HG03521 (cell line): ENCODE data around the gene RBMS2.
"Not testable (repeated sequence)": the region's sequence is repeated elsewhere in the genome, so short reads cannot be mapped to it uniquely, and the experiment has no call there.

ENCODE experiments used
- ATAC-seq: cut with Tn5 transposase; IDR thresholded peaks from one replicate; pipeline ENCODE4 v1.9.1; 2021; ENCODE audit warnings: mild to moderate bottlenecking, moderate library complexity; ENCODE audit not compliant: unreplicated experiment

RBMS2 gene

DNA sequence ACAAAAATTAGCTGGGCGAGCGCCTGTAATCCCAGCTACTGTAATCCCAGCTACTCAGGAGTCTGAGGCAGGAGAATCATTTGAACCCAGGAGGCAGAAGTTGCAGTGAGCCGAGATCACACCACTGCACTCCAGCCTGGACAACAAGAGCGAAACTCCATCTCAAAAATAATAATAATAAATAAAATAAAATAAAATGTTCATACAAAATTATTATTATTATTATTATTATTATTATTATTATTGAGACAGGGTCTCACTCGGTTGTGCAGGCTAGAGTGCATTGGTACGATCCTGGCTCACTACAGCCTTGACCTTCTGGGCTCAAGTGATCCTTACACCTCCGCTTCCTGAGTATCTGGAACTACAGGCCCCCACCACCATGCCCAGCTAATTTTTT is 55.6 kb downstream of the RBMS2 start:
- ATAC-seq: not testable (repeated sequence)

DNA sequence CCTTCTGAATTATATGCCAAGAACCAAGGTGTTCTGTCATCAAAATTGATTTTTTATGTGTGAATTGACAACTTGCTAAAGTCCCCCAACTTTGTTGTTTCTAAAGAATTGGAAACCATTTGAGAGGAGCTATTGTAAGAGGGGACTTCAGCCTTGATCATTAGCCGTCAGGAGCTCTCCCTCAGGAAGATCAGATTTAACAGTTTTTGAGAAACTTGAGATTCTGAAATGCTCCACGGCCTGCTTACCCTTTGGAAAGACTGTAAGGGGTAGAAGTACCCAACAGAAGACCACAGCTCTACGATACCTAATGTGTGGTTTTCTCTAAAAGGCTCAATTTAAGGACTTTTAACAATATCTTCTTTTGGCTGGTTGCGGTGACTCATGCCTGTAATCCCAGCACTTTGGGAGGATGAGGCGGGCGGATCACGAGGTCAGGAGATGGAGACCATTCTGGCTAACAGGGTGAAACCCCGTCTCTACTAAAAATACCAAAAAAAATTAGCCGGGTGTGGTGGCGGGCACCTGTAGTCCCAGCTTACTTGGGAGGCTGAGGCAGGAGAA is 57.4 kb downstream of the RBMS2 start:
- ATAC-seq: no peak

DNA sequence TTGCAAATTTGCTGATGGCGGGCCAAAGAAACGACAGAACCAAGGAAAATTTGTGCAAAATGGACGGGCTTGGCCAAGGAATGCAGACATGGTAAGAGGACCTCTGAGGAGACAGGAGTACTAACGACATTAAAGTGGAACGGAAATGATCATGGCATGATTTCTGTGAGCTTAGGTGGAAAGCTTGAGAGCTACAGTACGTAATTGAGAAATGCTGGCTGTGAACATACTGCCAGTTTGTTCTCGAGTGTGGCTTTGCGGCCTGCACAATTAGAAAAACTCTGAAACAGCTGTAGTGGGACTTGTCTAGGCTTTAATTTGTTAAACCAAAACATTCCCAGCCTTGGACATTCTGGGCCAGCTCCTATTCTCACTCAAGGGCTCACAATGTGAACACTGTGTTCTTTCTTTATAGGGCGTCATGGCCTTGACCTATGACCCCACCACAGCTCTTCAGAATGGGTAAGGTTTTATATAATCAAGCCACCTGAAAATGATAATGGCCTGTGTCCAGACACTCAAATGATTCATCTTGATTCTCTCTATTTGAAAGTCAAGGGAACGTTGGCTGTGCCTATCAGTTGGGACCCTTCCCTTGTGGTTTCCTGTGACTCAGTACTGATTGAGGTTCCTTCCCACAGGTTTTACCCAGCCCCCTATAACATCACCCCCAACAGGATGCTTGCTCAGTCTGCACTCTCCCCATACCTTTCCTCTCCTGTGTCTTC is 60.0 kb downstream of the RBMS2 start:
- ATAC-seq: no peak

DNA sequence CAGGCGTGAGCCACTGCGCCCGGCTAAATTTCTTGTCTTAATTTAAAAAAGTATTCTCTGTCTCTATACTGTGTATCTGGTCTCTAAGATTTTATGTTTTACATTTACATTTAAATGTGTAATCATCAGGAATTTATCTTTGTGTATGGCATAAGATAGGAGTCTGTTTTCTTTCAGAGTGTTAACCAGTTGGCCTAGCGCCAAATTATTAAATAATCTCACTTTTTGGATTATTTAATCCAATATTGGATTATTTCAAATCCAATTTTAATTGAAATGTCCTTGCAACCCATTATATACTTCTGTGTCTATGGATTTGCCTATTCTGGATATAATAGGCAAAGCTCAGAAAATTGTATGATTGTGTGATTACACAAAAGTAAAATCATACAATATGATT is 63.5 kb downstream of the RBMS2 start:
- no peak for ATAC-seq

DNA sequence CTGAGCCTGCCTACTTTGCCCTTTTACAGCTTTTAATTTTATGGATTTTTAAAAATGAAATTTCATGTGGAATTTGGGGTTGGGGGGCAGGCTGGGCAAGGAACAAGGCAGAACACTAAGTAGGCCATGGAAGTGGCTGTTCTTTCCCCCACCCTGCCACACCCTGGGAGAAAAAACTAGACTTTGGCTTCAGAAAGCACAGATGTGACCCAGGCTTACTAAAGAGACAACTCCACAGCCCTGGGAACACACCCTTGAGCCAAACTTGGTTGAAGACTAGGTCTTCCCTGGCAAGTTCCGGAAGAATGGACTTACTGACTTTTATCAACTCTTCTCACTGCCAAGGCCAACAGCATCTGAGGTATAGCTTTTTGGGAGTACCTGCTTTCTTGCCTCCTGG is 68.2 kb downstream of the RBMS2 start:
- ATAC-seq: no peak

DNA sequence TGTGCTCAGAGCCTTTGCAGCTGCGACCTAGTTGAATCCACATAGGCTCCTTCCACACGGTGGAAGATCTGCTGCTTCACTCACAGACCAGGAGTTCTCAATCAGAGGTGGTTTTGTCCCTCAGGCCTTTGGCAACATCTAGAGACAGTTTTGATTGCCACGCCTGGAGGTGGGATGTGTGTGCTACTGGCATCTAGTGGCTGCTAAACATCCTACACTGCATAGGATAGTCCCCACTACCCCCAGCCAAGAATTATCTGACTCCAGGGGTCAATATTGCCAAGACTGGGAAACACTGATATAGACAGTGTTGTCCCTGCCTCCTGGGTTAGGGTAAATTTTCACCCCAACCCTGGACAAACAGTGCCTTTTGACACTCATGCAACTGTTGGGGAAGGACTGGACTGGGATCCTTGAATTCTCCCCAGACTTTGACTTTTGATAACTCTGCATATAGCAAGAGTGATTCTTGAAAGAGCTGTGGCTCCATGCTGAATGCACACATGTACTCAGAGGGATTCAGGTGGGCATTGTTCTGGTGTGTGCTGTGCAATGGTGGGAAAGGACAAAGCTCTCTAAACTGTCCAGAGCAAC is 68.7 kb downstream of the RBMS2 start:
- peak; percentile 62 for ATAC-seq

DNA sequence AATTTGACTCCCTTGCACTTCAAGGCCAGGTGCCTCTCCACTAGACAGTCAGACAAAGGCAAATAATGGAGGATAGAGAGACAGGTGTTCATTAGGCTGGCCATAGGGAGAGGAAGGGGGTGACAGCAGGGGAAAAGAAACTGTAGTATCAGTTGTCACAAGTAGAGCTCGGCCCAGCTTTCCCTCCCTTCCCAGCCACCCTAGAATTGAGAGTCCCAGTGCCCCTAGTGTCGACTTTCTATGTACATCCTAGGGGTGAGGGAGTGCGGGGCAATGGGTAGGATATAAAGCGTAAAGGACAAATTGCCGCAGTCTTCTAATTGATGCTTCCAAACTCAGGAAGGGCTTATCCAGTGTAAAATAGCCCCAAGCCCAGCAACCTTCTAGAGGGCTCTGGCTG is 69.5 kb downstream of the RBMS2 start:
- ATAC-seq: no peak

DNA sequence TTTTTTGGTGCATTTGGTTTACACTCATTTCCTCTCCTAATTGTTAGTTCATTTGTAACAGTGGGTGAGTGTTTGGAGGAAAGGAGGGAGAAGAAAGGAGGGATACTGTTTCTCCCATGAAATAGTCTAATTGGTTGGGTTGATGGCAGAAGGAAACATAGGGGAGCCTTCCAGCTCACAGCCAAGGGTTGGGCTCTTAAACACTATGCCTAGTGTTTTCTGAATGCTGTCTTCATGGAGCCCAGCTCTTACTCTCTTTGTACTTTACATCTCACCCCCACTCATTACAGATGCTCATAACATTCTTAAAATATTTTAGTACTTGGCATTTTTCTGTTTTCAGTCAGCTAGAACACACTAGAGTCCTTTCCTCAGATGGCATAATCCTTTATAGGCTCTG is 70.3 kb downstream of the RBMS2 start:
- ATAC-seq: no peak

DNA sequence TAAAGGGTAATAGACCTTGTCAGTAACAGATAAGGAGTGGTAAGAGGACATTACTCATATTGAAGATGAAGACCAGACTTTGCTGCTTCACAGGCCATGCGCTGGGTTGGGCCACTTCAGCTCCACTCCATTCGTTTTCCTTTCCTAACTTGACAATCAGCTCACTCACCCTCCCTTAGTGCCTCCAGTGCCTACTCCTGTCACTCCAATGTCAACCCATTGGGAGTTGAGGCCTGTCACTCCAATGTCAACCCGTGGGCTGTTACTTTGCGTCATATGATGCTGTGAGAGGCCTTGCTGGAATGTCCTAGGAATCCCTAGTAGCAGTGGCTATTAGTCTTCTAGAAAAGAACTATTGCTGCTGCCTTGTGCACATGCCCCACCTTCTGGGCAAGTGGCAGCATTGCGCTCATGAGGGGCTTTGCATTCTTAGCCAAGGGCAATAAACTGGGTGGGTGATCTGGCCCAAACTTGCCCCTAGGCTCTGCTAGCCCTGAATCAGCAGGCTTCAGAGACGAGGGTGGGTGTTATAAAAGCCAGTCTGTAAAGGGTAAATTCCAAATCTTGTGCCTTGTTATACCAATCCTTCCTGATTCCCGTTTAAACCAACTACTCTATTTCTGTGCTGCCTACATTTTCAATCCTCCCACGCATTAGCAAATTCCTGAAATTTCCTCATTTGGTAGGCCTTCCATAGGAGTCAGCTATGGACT is 72.4 kb downstream of the RBMS2 start:
- ATAC-seq: no peak

DNA sequence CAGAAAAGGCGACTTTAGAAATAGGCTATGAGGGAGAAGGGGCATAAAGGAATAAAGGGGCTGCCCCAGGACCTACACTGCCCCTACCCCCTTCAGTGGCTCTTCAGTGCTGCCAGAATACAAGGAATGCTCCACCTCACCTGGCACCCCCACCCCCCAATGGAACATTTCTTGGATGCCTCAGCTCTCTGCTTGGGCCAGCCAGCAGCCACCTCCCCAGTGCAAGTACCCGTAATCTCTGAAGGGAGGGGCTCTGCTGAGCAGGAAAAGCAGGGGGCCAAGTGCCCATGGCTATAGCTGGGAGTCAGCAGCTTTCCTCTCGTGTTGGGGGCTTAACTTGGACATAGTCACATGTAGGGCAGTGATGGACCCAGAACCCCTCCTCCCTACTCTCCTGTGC is 75.2 kb downstream of the RBMS2 start:
- ATAC-seq: no peak

DNA sequence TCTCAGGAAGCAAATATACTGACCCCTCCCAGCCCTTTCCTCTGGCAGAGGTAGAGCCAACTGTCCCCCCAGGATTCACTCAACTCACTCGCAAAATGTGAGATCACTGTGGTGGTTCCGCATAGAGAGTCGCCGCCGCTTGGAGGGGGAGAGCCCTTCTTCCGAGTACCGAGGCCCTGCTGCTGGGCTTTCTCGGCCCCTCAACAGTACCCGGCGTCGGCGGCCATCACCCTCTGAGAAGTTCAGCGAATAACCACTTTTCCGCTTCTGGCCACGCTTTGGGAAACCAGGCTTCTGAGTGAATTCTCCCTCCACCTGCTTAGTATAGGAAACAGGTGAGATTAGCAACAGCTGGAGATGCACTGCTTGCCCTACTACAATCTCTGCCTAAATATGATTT is 77.4 kb downstream of the RBMS2 start:
- ATAC-seq: no peak

DNA sequence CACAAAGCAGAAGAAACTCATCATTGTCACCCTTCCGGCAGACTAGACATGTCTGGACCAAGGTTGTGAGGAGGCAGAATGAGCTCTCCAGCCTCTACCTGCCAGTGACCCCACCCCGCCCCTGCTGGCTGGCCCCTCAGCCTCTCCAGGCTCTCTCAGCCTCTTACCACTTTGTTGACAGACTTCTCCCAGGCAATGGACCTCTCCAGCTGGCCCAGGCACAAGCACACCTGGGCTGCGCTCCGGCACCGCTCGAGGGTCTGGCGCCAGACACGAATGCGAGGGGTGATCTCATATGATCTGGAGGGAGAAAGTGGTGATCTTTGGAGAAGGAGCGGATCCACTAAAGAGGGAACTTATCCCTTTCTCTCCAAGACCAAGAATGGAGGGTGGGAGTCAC is 78.2 kb downstream of the RBMS2 start:
- no peak for ATAC-seq

DNA sequence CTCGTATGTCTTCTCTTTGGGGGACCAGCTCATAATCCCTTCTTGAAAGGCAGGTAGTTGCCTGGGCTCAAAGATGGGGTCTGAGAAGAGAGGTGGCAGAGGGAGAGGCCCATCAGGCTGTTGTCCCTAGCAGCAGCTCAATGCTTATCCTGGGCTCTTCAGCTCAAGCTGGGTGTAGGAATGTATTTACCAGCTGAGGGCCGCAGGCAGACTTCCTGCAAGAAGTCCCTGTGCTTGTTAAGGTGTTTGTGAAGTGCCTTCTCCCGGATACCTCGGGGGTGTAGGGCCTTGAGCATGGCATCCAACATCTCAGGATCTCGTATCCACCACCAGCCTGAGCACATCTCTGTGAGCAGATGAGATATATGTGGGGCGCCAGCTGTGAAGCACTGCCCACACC is 79.1 kb downstream of the RBMS2 start:
- no peak for ATAC-seq

DNA sequence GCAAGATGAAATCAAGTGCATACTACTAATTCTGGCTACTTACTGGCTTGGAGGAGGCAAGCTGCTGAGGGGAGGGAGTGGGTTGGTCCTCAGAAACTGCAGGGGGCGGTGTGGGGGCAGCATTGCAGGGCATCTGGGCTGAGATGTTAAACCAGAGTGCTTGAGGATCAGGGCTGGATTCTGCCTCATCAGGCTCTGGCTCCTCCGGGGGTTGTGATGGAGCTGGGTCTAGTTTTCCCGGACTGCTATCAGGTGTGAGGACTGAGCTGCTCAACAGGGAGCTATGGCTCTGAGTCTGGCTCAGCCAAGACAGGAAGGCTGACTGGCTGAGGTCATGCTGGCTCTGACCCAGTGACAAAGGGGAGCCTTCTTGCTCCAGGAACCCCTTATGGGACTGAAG is 79.9 kb downstream of the RBMS2 start:
- ATAC-seq: no peak

DNA sequence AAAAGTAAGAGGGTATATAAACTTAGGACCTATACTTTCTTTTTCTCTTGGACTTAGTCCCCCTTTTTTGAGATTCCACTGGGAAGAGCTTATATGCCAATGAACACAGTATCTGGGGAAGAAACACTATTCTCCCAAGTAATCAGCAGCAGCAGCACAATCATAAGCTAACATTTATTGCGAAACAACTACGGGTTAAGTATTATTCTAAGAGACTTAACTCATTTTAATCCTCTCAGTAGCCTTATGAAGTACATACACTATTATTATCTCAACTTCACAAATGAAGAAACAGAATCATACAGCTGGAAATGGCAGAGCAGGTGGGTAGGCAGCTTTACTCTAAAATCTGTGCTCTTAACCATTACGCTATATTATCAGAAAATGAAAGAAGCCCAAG is 80.6 kb downstream of the RBMS2 start:
- no peak for ATAC-seq

DNA sequence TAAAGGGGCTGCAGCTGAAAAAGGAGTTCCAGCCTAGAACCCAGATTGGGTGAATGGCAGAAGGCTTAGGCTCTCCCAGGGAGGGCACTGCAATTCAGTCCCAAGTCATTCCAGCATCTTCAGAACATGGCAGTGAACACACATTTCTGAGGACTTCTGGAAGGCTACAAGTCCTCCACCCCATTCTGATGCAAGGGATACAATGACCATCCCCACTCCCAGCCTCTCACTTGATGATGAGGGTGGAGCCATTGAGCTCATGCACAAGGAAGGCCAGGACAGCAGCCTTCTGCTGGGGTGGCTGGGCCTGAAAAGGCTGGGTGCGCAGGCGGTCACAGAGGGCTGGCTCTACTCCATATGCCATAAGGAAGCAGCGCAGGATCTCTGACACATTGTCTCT is 82.7 kb downstream of the RBMS2 start:
- no peak for ATAC-seq

DNA sequence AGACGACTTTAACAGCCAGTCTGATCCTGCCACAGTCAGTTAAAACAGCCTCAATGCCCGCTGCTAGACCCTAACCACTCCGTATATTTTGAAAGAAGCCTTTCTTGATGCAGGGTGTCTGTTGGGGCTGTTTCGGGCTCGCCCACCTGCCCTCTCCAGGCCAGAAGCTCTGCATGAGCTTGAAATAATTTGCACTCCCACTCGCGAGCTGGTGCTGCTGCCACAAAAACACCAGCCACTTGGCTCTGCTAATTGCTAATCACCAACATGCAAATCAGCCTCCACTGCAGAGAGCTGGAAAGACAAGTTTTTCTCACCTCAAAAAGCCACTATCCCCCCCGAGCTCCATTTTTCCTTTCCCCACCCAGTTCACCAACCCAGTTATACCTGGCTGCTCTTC is 93.0 kb downstream of the RBMS2 start:
- ATAC-seq: no peak

DNA sequence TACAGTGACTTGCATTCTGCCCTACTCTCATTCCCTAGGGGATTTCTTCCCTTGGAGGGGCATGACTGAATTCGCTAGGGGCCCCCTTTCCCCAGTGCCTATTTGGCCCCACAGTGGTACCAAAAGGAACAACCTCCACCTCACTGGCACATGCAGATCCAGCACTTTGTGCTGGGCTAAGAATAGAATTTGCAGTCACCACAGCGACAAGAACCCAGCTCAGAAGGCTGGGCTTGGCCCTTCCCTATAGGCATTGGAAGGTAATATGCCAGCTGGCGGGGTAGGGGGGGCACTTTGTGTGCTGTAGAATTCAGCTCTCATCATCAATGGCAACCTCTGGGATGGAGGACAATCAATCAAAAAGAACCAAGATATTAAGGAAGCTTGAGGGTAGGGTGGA is 94.6 kb downstream of the RBMS2 start:
- no peak for ATAC-seq

DNA sequence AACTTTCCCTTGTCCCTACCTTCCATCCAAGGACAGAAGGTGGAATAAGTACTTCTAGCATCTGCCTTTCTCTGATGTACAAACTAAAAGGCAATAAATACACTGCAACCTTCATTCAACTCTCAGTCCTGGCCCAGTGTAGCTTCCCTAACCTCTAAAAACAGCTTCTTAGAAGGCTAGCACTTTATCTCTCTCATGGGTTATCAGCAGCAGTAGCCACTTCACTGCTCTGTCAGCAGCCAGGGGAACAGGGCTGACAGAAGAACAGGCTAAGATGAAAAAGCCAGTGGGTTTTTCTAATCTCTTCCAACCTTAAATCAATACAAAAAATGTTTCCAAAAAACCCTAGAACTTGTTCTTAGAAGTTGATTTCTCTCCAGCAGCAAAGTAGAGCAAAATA is 95.3 kb downstream of the RBMS2 start:
- ATAC-seq: no peak

DNA sequence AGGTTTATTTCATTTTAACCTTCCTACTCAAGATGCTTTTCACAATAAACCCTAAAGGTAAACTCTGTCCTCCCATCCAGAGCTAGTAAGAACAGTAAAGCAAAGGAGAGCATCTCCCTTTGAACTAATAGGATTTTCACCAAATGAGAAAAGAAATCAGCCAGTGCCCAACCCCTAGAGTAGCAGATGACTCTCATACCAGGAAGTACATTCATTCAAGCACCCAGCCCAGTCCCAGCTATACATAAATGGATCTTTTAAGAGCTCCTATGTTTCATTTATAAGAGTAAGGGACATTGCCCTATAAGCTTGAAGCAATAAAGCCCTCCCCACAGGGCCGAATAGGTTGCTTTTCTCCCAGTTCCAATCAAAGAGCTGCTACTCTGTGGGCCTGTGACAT is 100.9 kb downstream of the RBMS2 start:
- ATAC-seq: no peak

DNA sequence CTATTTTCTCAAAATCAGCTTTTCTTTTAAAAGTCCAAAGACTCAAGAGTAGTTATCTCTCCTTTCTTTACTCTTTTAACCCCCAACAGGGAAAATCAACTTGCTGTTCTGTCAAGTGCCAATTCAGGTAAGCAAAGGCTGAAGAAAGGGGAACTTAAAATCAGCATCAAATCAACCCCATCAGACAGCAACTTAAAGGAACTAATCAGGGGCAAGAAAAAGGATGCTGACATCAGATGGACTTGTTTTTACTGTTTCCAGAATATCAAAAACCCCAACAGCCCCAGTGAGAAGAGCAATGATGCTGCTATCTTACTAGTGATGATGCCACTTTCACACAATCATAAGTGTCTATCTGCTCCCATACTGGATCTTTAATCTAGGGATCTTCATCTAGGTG is 105.1 kb downstream of the RBMS2 start:
- no peak for ATAC-seq
